Stomach (tissue), 9 donors: ENCODE data around the gene SORL1. TPM values are rescaled to one million over a fixed set of nuclear protein-coding genes. Genes with fewer than 3 reads are reported as not detected.

ENCODE experiments used
- DNase-seq, 2 donors: peaks; one replicate each; pipeline versions ENCODE4 v3.0.0 to v3.0.0-alpha.2; 2013 to 2019
- H3K27ac ChIP-seq, 5 donors: fragments of 200-600 bp in 4 of 5; sonication (generic) in 4 of 5; one replicate each; pipeline ENCODE4 v1.5.1; 2013 to 2019; ENCODE audit warnings: mild to moderate bottlenecking in 1 of 5, moderate library complexity in 1 of 5
- H3K27me3 ChIP-seq, 3 donors: fragments of 200-600 bp; sonication (generic); one replicate each; pipeline ENCODE4 v1.5.1; 2017 to 2019; ENCODE audit warnings: mixed run types in 1 of 3
- H3K36me3 ChIP-seq, 4 donors: fragments of 200-600 bp; sonication (generic); 1 replicate in 3 of 4; 2 replicates in 1 of 4; pipeline ENCODE4 v1.5.1; 2016 to 2019
- H3K4me1 ChIP-seq, 4 donors: fragments of 200-600 bp; sonication (generic); one replicate each; pipeline ENCODE4 v1.5.1; 2016 to 2019
- H3K4me3 ChIP-seq, 4 donors: fragments of 200-600 bp; sonication (generic) in 3 of 4; one replicate each; pipeline ENCODE4 v1.5.1; 2016 to 2019; ENCODE audit warnings: mild to moderate bottlenecking in 1 of 4
- H3K9me3 ChIP-seq, 4 donors: fragments of 200-600 bp; sonication (generic); one replicate each; pipeline ENCODE4 v1.5.1; 2016 to 2019
- EP300 ChIP-seq: sonication (generic); formaldehyde crosslinking; IDR thresholded peaks from one replicate; pipeline ENCODE4 v1.6.1; 2017; ENCODE audit warnings: antibody characterized with exemption
- POLR2A ChIP-seq, 4 donors: fragments of 450-650 bp; IDR thresholded peaks; one replicate each; pipeline ENCODE4 v1.6.1; 2016; ENCODE audit warnings: antibody characterized with exemption in 4 of 4, control low read depth in 2 of 4, mild to moderate bottlenecking in 1 of 4, moderate library complexity in 1 of 4
- POLR2AphosphoS5 ChIP-seq, 3 donors: sonication (generic); formaldehyde crosslinking; IDR thresholded peaks; one replicate each; pipeline ENCODE4 v1.6.1; 2016; ENCODE audit warnings: antibody characterized with exemption in 3 of 3
- WGBS, 5 donors: extraction: QIAGEN DNeasy Blood & Tissue Kit in 3 of 5; methylation state at CpG; one replicate each; pipeline versions ENCODE4 v1.1.5 to v1.1.7; 2013 to 2018; 5-methylcytosine and 5-hydroxymethylcytosine counted together
- intact Hi-C: fragments of 100-400 bp; cut with DNase I; formaldehyde crosslinking; loops from one replicate; pipeline ENCODE4 v1.15.1; 2023; ENCODE audit warnings: low total_unique reads
- polyA plus RNA-seq, 3 donors: library from polyadenylated mRNA; stranded (reverse); fragments of 200-250 nt; gene quantifications; one replicate each; pipeline ENCODE4 v1.2.3, GENCODE V29; 2013
- total RNA-seq, 5 donors: library from RNA; depleted of rRNA; stranded (reverse); fragments of >200 nt; gene quantifications; one replicate each; pipeline versions ENCODE4 v1.1.0 to v1.2.3, GENCODE V29; 2014 to 2016
- TF ChIP-seq, protein P1 (sequence below), 7 experiments: fragments of 450-650 bp in 4 of 7; fragments of 200-600 bp in 3 of 7; sonication (generic) in 3 of 7; IDR thresholded peaks; one replicate each; pipeline ENCODE4 v1.5.1; 2016 to 2019; ENCODE audit warnings: antibody characterized with exemption in 7 of 7, control low read depth in 2 of 7, mild to moderate bottlenecking in 1 of 7
- donor health status: healthy with polysubstance abuse.
- donor health status: Bipolar disorder and iron deficiency.
- donor health status: healthy.

Gene SORL1
- total and polyA plus RNA-seq, 8 donors: 0.76 to 161 (median 18.2) TPM

GRCh38 chr11:121665206-121665838 lies 213.2 kb downstream of the SORL1 start:
- Histone ChIP-seq H3K4me3 (no peak overlapping the region), H3K27me3 (peaks cover 0 to 6% (median 2%) of the 10 kb centered on the region in 3 donors), H3K9me3 (no peaks in the 10 kb centered on the region), H3K36me3 (no peaks in the 10 kb centered on the region), H3K27ac (no peak overlapping the region), H3K4me1 (peaks cover 0 to 3% (median 0%) of the 10 kb centered on the region in 4 donors)
- no peak for DNase-seq
- intact Hi-C loops: no loop called here
- TF ChIP-seq EP300: no peak
- no peak for TF ChIP-seq POLR2AphosphoS5 (IDR thresholded peaks at IDR 0.05)
- 83 to 93% (median 87%) methylated on average over 6 of the region's 6 CpGs for WGBS, 5 donors

GRCh38 chr11:121667836-121668235 lies 215.7 kb downstream of the SORL1 start:
- WGBS, 5 donors: 61 to 83% (median 72%) methylated on average over 1 of the region's 1 CpG
- intact Hi-C loops: no loop called here
- Histone ChIP-seq H3K9me3 (no peaks in the 10 kb centered on the region), H3K27ac (no peak overlapping the region), H3K36me3 (no peaks in the 10 kb centered on the region), H3K27me3 (peaks cover 0 to 6% (median 3%) of the 10 kb centered on the region in 3 donors), H3K4me1 (peaks cover 0 to 19% (median 9%) of the 10 kb centered on the region in 4 donors), H3K4me3 (no peak overlapping the region)
- DNase-seq: no peak
- TF ChIP-seq POLR2AphosphoS5 (IDR thresholded peaks at IDR 0.05): no peak
- no peak for TF ChIP-seq EP300
- TF ChIP-seq, protein P1, sequence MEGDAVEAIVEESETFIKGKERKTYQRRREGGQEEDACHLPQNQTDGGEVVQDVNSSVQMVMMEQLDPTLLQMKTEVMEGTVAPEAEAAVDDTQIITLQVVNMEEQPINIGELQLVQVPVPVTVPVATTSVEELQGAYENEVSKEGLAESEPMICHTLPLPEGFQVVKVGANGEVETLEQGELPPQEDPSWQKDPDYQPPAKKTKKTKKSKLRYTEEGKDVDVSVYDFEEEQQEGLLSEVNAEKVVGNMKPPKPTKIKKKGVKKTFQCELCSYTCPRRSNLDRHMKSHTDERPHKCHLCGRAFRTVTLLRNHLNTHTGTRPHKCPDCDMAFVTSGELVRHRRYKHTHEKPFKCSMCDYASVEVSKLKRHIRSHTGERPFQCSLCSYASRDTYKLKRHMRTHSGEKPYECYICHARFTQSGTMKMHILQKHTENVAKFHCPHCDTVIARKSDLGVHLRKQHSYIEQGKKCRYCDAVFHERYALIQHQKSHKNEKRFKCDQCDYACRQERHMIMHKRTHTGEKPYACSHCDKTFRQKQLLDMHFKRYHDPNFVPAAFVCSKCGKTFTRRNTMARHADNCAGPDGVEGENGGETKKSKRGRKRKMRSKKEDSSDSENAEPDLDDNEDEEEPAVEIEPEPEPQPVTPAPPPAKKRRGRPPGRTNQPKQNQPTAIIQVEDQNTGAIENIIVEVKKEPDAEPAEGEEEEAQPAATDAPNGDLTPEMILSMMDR (IDR thresholded peaks at IDR 0.05): no peak
- TF ChIP-seq POLR2A (IDR thresholded peaks at IDR 0.05): no peak

DNA sequence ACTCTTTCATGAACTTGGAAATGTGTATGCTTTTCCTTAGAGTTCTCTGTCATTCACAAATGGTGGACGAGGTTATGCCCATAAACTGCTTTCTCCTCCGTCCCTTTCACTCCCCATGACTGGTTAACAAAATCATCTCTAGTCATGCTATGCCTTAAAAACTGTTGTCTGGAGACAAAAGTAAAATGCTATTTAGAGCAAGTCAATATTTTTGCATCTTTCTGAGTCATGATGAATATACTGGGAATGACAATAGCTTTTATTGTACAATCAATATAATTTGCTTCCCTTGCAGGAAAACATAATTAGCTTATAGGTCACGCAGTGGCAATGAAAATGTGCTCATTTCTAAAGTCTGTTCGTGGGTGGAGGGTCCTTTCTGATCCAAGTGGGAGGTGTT lies 217.3 kb downstream of the SORL1 start:
- H3K9me3 ChIP-seq: no peaks in the 10 kb centered on the region
- WGBS, 5 donors: 71 to 89% (median 79%) methylated on average over 4 of the region's 4 CpGs
- intact Hi-C loops: no loop called here
- TF ChIP-seq POLR2A (IDR thresholded peaks at IDR 0.05) (no peak), POLR2AphosphoS5 (IDR thresholded peaks at IDR 0.05) (no peak)
- TF ChIP-seq, protein P1 (IDR thresholded peaks at IDR 0.05): no peak
- no peak overlapping the region for H3K4me3 ChIP-seq
- peaks cover 0 to 6% (median 3%) of the 10 kb centered on the region in 3 donors for H3K27me3 ChIP-seq
- DNase-seq: no peak
- no peaks in the 10 kb centered on the region for H3K36me3 ChIP-seq
- H3K4me1 ChIP-seq: peaks cover 0 to 24% (median 13%) of the 10 kb centered on the region in 4 donors
- H3K27ac ChIP-seq: no peak overlapping the region

GRCh38 chr11:121670266-121670665 lies 218.2 kb downstream of the SORL1 start:
- peaks cover 0 to 4% (median 3%) of the 10 kb centered on the region in 3 donors for H3K27me3 ChIP-seq
- H3K36me3 ChIP-seq: no peaks in the 10 kb centered on the region
- TF ChIP-seq, protein P1 (IDR thresholded peaks at IDR 0.05): no peak
- TF ChIP-seq POLR2AphosphoS5 (IDR thresholded peaks at IDR 0.05) (no peak), POLR2A (IDR thresholded peaks at IDR 0.05) (no peak), EP300 (no peak)
- peaks cover 0 to 24% (median 13%) of the 10 kb centered on the region in 4 donors for H3K4me1 ChIP-seq
- intact Hi-C loops: no loop called here
- 45 to 77% (median 64%) methylated on average over 3 of the region's 3 CpGs for WGBS, 5 donors
- H3K9me3 ChIP-seq: no peaks in the 10 kb centered on the region
- peak overlapping the region in 1 of 5 donors; percentile 79 for H3K27ac ChIP-seq
- H3K4me3 ChIP-seq: no peak overlapping the region
- DNase-seq: no peak

GRCh38 chr11:121670805-121671282 lies 218.7 kb downstream of the SORL1 start:
- Histone ChIP-seq H3K4me1 (peaks cover 0 to 24% (median 13%) of the 10 kb centered on the region in 4 donors), H3K4me3 (no peak overlapping the region), H3K27me3 (peaks cover 0 to 3% (median 0%) of the 10 kb centered on the region in 3 donors), H3K9me3 (no peaks in the 10 kb centered on the region), H3K36me3 (no peaks in the 10 kb centered on the region), H3K27ac (peak overlapping the region in 3 of 5 donors; percentile 54 to 79 (median 70))
- TF ChIP-seq POLR2AphosphoS5 (IDR thresholded peaks at IDR 0.05): no peak
- no peak for TF ChIP-seq EP300
- no peak for TF ChIP-seq POLR2A (IDR thresholded peaks at IDR 0.05)
- TF ChIP-seq, protein P1 (IDR thresholded peaks at IDR 0.05): no peak
- intact Hi-C loops: no loop called here
- peak in 1 of 2 donors; percentile 45 for DNase-seq
- 47 to 58% (median 52%) methylated on average over 5 of the region's 5 CpGs for WGBS, 5 donors
